T-helper 1 cell treated with Interleukin-12 subunit alpha and Interleukin-12 subunit beta and Interleukin-4 antibody, amounts not matched to agents 30 μg/mL and 1 μg/mL, for 36 hours (primary cell): ENCODE measurements around the gene SLC7A1.

ENCODE experiments used
- H3K27ac Mint-ChIP-seq: one replicate; pipeline ENCODE4 v1.8.0; 2021; ENCODE audit warnings: mild to moderate bottlenecking, mixed read lengths
- H3K27me3 Mint-ChIP-seq: one replicate; pipeline ENCODE4 v1.8.0; 2021; ENCODE audit warnings: low read depth, mixed read lengths
- H3K36me3 Mint-ChIP-seq: one replicate; pipeline ENCODE4 v1.8.0; 2021; ENCODE audit warnings: low read depth, mixed read lengths
- H3K4me1 Mint-ChIP-seq: one replicate; pipeline ENCODE4 v1.8.0; 2021; ENCODE audit warnings: low read depth, mixed read lengths
- H3K4me3 Mint-ChIP-seq: one replicate; pipeline ENCODE4 v1.8.0; 2021; ENCODE audit warnings: mild to moderate bottlenecking, moderate library complexity, mixed read lengths
- H3K9me3 Mint-ChIP-seq: one replicate; pipeline ENCODE4 v1.8.0; 2021; ENCODE audit warnings: mixed read lengths

The SLC7A1 gene

GRCh38 chr13:29561918-29562317 lies 33.6 kb downstream of the SLC7A1 start:
- Mint-ChIP-seq H3K36me3 (no peaks in the 10 kb centered on the region), H3K27me3 (no peaks in the 10 kb centered on the region), H3K9me3 (no peaks in the 10 kb centered on the region), H3K27ac (no peak overlapping the region), H3K4me1 (peaks cover 9% of the 10 kb centered on the region), H3K4me3 (no peak overlapping the region)

DNA sequence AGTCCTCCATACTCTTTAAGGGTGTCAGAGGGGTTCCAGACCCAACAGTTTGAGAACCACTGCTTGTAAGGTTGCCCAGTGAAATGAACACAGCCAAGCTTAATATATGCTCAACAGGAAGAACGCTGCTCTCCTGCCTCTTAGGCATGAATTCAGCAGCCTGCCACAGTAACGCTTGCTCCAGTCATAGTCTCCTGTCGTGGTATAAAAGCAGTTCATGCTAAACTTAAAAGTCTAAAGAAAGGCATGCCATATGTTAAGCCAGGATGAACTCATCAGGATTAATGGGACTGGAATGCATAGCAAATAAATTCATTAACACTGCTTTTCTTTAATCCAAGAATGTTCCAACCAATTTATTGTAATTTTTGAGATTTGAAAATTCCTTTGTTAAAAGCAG lies 38.7 kb downstream of the SLC7A1 start:
- H3K27me3 Mint-ChIP-seq = no peaks in the 10 kb centered on the region
- H3K36me3 Mint-ChIP-seq = peaks cover 5% of the 10 kb centered on the region
- no peaks in the 10 kb centered on the region for H3K9me3 Mint-ChIP-seq
- no peak overlapping the region for H3K4me3 Mint-ChIP-seq
- no peak overlapping the region for H3K27ac Mint-ChIP-seq
- H3K4me1 Mint-ChIP-seq = no peaks in the 10 kb centered on the region

- H3K36me3 Mint-ChIP-seq = peaks cover 15% of the 10 kb centered on the region
- peaks cover 4% of the 10 kb centered on the region for H3K4me1 Mint-ChIP-seq
- no peak overlapping the region for H3K27ac Mint-ChIP-seq
- no peaks in the 10 kb centered on the region for H3K27me3 Mint-ChIP-seq
- no peak overlapping the region for H3K4me3 Mint-ChIP-seq
- H3K9me3 Mint-ChIP-seq = no peaks in the 10 kb centered on the region
These were observed 44.3 kb downstream of the SLC7A1 start for GRCh38 chr13:29551214-29551613.

DNA sequence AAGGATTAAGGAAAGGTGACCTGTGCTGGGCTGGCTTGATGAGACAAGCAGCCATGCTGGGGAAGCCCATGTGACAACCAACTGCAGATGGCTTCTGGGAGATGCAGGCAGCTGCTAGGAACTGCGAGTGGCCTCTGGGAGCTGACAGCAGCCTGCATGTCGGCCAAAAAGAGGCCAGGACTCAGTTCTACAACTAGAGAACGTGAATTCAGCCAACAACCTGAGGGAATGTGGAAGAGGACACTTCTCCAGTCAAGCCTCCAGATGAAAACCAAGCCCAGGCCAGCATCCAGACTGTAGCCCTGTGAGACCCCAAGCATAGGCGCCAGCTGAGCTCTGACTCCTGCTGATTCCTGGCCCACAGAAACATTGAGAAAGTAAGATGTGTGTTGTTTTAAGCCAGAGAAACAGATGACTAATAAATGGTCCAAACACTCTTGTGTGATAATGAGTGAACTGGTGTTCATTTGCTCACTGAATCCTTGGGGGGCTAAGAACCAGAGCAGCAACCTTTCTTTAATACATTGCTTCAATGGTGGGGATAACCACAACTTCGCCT lies 45.0 kb downstream of the SLC7A1 start:
- Mint-ChIP-seq H3K36me3 (peaks cover 19% of the 10 kb centered on the region), H3K9me3 (no peaks in the 10 kb centered on the region), H3K4me3 (no peak overlapping the region), H3K27me3 (no peaks in the 10 kb centered on the region), H3K4me1 (peaks cover 4% of the 10 kb centered on the region), H3K27ac (no peak overlapping the region)

DNA sequence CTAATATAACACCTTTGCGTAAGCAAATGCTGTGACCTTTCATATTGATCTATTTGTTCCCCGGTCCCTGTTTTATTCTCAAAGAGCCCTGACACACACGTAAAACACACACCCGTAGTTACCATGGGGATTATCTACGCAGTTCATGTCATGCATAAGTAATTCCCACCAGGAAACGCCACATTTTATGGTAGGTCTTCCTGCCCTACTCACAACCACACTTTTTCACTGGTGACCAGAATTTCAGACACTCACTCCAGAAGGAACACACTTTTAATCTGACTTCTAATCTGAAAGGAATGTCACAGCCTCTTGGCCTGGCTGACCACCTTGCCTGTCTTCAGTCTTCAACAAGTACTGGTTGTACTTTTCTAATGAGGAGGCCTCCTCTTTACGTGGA lies 46.8 kb downstream of the SLC7A1 start:
- peaks cover 19% of the 10 kb centered on the region for H3K36me3 Mint-ChIP-seq
- H3K4me3 Mint-ChIP-seq = no peak overlapping the region
- no peaks in the 10 kb centered on the region for H3K27me3 Mint-ChIP-seq
- peaks cover 4% of the 10 kb centered on the region for H3K4me1 Mint-ChIP-seq
- H3K27ac Mint-ChIP-seq = no peak overlapping the region
- no peaks in the 10 kb centered on the region for H3K9me3 Mint-ChIP-seq

DNA sequence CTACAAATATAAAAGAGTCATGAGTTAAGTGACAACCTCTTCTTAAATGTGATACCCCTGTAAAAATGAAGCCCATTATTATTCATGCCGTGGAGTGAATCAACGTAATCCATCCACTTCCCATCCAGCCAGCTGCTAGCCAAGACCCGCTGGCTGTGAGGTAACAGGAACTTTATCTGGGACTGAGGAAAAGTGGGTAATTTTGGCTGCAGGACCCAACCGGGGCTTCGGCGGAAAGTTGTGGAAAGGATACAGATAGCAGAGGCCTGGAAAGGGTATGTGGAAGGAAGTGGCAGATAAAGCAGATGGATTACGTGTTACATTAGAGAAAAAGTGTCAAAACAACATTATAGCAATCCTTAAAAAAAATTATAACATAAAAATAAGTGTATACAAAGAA lies 48.3 kb downstream of the SLC7A1 start:
- Mint-ChIP-seq H3K9me3 (no peaks in the 10 kb centered on the region), H3K27ac (no peak overlapping the region)

DNA sequence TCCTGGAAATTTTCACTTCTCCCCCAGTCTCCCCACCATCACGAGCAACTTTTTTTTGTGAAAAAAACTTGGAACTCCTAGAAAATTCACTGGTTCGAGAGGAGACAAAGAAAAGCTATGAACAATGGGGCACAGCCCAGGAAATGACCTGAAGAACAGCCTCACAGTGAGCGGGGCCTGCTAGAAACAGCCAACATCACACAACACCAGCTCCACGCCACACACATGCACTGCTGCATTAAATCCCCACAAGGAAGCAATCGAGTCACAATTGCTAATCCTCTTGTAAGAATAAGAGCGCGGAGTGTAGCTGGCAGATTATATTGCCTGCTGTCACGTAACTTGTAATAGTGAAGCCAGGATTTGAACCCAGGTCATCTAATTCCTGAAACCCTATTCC lies 48.8 kb downstream of the SLC7A1 start:
- no peak overlapping the region for H3K27ac Mint-ChIP-seq
- peaks cover 16% of the 10 kb centered on the region for H3K36me3 Mint-ChIP-seq
- no peak overlapping the region for H3K4me3 Mint-ChIP-seq
- H3K4me1 Mint-ChIP-seq = peaks cover 11% of the 10 kb centered on the region
- no peaks in the 10 kb centered on the region for H3K27me3 Mint-ChIP-seq
- H3K9me3 Mint-ChIP-seq = no peaks in the 10 kb centered on the region

More for the DNA sequence above, 48.3 kb downstream of the SLC7A1 start:
- H3K36me3 Mint-ChIP-seq = peaks cover 19% of the 10 kb centered on the region
- H3K4me3 Mint-ChIP-seq = no peak overlapping the region
- H3K4me1 Mint-ChIP-seq = peaks cover 11% of the 10 kb centered on the region
- no peaks in the 10 kb centered on the region for H3K27me3 Mint-ChIP-seq

DNA sequence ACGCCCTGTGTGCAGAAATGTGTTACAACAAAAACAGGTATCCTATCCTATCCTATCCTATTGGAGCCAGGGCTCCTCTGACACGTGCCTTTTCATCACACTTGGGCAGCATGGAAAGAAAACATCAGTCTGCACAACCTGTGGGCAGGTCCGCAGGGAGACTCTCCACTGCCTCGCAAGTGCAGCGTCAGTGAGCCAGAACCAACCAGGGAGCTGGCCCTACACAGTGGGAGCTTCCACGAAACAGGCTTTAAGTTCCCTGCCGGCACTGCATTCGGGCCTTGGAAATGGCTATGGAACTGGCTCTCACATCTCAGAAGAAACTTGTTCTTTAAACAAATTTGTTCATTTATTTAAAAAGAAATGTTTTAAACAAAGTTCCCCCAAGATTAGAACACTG lies 49.5 kb downstream of the SLC7A1 start:
- Mint-ChIP-seq H3K27ac (no peak overlapping the region), H3K4me3 (no peak overlapping the region), H3K36me3 (peaks cover 16% of the 10 kb centered on the region), H3K27me3 (no peaks in the 10 kb centered on the region), H3K4me1 (peaks cover 16% of the 10 kb centered on the region), H3K9me3 (no peaks in the 10 kb centered on the region)

- H3K9me3 Mint-ChIP-seq = no peaks in the 10 kb centered on the region
- H3K27me3 Mint-ChIP-seq = no peaks in the 10 kb centered on the region
- no peak overlapping the region for H3K4me3 Mint-ChIP-seq
- peaks cover 21% of the 10 kb centered on the region for H3K4me1 Mint-ChIP-seq
- peaks cover 11% of the 10 kb centered on the region for H3K36me3 Mint-ChIP-seq
- H3K27ac Mint-ChIP-seq = no peak overlapping the region
These were observed 52.0 kb downstream of the SLC7A1 start for GRCh38 chr13:29543230-29544215.

- Mint-ChIP-seq H3K4me1 (peaks cover 27% of the 10 kb centered on the region), H3K36me3 (peaks cover 11% of the 10 kb centered on the region), H3K27ac (no peak overlapping the region), H3K9me3 (no peaks in the 10 kb centered on the region), H3K4me3 (no peak overlapping the region), H3K27me3 (no peaks in the 10 kb centered on the region)
These were observed 53.1 kb downstream of the SLC7A1 start for GRCh38 chr13:29542381-29542780.

GRCh38 chr13:29541400-29541799 lies 54.1 kb downstream of the SLC7A1 start:
- Mint-ChIP-seq H3K27me3 (no peaks in the 10 kb centered on the region), H3K9me3 (no peaks in the 10 kb centered on the region), H3K4me3 (no peak overlapping the region), H3K4me1 (peaks cover 27% of the 10 kb centered on the region), H3K36me3 (peaks cover 11% of the 10 kb centered on the region), H3K27ac (peak overlapping the region; percentile 26)

GRCh38 chr13:29540799-29541198 lies 54.7 kb downstream of the SLC7A1 start:
- Mint-ChIP-seq H3K27me3 (no peaks in the 10 kb centered on the region), H3K4me3 (no peak overlapping the region), H3K27ac (peak overlapping the region; percentile 26), H3K9me3 (no peaks in the 10 kb centered on the region), H3K36me3 (peaks cover 12% of the 10 kb centered on the region), H3K4me1 (peaks cover 27% of the 10 kb centered on the region)

GRCh38 chr13:29540334-29540733 lies 55.2 kb downstream of the SLC7A1 start:
- Mint-ChIP-seq H3K27me3 (no peaks in the 10 kb centered on the region), H3K36me3 (peaks cover 7% of the 10 kb centered on the region), H3K27ac (no peak overlapping the region), H3K4me3 (no peak overlapping the region), H3K9me3 (no peaks in the 10 kb centered on the region), H3K4me1 (peaks cover 27% of the 10 kb centered on the region)

GRCh38 chr13:29539856-29540255 lies 55.6 kb downstream of the SLC7A1 start:
- peaks cover 27% of the 10 kb centered on the region for H3K4me1 Mint-ChIP-seq

DNA sequence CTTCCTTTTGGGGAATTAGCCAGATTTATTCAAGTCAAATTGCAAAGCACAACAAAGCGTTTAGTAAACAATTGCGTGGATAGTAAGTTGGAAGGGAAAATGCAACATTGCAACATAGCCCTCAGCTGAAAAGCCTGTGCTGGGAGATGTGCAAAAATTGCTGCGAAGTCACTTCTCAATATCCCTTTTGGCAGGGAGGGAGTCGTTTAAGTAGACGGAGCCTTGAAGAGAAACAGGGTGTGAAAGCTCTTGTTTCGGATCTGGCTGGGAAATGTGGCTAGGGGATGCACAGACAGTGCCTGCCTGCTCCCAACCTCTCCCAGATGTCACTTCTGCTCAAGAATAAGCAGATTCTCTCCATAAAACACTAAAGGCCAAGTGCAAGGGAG lies 56.8 kb downstream of the SLC7A1 start:
- peaks cover 8% of the 10 kb centered on the region for H3K36me3 Mint-ChIP-seq
- H3K9me3 Mint-ChIP-seq = no peaks in the 10 kb centered on the region
- no peak overlapping the region for H3K4me3 Mint-ChIP-seq
- H3K27ac Mint-ChIP-seq = no peak overlapping the region
- H3K27me3 Mint-ChIP-seq = no peaks in the 10 kb centered on the region
- H3K4me1 Mint-ChIP-seq = peaks cover 27% of the 10 kb centered on the region

More at GRCh38 chr13:29539856-29540255, 55.6 kb downstream of the SLC7A1 start:
- Mint-ChIP-seq H3K4me3 (no peak overlapping the region), H3K9me3 (no peaks in the 10 kb centered on the region), H3K27ac (peak overlapping the region; percentile 31), H3K27me3 (no peaks in the 10 kb centered on the region), H3K36me3 (peaks cover 7% of the 10 kb centered on the region)
